Measurements from ENCODE around the gene SEMA3B.

- TF ChIP-seq ZNF548 (tag by site-specific recombination; IDR thresholded peaks at IDR 0.05), result no peak
- TF ChIP-seq ZNF561 (tag by site-specific recombination; IDR thresholded peaks at IDR 0.05; ENCODE audit: borderline replicate concordance), result no peak
- TF ChIP-seq ZNF830 (tag by site-specific recombination; IDR thresholded peaks at IDR 0.05; ENCODE audit: low read depth), result no peak
- TF ChIP-seq ZIC2 (tag by site-specific recombination; IDR thresholded peaks at IDR 0.05), result no peak
- no peak for TF ChIP-seq ZNF274 (IDR thresholded peaks at IDR 0.05; ENCODE audit: low read length)
- no peak for TF ChIP-seq ZNF274 (tag by site-specific recombination; IDR thresholded peaks at IDR 0.05; ENCODE audit: borderline replicate concordance)
- TF ChIP-seq ZBTB21 (tag by site-specific recombination; IDR thresholded peaks at IDR 0.05), result no peak
- TF ChIP-seq KLF7 (tag by site-specific recombination; IDR thresholded peaks at IDR 0.05; ENCODE audit: borderline replicate concordance), result no peak
- TF ChIP-seq CTCF (tag by site-specific recombination; IDR thresholded peaks at IDR 0.05), result no peak
- TF ChIP-seq ZBTB44 (tag by site-specific recombination; IDR thresholded peaks at IDR 0.05), result no peak
- TF ChIP-seq ZNF23 (tag by site-specific recombination; IDR thresholded peaks at IDR 0.05; ENCODE audit: borderline replicate concordance), result no peak
Observed at GRCh38 chr3:50287262-50287661, 18.3 kb downstream of the SEMA3B start.
